ENCODE measurements around the gene MMD.
A peak's percentile ranks its signal among the peaks of the same experiment; 100 is the strongest.
"Not testable (repeated sequence)": the region's sequence is repeated elsewhere in the genome, so short reads cannot be mapped to it uniquely, and the experiment has no call there.

The MMD gene, protein sequence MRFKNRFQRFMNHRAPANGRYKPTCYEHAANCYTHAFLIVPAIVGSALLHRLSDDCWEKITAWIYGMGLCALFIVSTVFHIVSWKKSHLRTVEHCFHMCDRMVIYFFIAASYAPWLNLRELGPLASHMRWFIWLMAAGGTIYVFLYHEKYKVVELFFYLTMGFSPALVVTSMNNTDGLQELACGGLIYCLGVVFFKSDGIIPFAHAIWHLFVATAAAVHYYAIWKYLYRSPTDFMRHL

DNA sequence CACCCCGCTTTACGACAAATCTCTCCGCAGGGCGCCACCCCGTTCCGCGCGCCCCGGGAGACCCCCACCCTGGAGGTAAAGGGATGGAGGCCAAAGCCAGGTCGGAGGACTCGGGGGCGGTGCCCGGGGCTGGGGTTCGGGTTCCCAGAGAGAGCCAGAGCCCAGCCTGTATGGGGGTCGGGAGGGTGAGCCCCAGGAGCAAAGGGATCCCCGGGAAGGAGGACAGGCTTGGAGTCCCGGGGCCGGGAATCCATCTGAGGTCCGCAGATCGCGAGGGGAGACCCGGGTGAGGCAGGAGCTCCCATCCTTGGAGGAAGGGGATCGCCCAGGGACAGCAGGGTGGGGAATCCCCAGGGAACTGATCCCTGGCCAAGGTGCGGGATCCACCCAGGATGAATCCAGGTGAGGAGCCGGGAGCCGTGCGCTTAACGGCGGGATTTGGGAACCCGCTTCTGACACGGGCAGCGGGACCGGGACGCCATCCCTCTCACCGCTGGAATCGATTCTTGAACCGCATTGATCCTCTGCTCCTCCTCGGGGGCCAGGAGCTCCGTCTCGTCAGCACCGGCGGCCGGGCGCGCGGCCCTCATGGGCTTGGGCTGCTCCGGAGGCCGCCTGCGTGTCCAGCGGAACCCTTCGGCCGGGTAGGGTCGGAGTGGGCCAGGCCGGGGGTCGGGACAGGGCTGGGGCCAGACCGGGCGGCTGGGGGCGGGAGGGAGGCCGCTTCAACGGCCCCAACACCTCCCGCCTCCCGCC is at the start of gene MMD:
Gene MMD, minus strand, starts transcription at position 657 of the 756 bp plus-strand sequence. Its CDS starts 140 bp downstream, at position 517.
- DNase-seq (ENCODE audit: low spot score), result peak; percentile 58

GRCh38 chr17:55466671-55467070 is 45.0 kb upstream of the MMD start:
- no peak for DNase-seq (ENCODE audit: low spot score)

DNA sequence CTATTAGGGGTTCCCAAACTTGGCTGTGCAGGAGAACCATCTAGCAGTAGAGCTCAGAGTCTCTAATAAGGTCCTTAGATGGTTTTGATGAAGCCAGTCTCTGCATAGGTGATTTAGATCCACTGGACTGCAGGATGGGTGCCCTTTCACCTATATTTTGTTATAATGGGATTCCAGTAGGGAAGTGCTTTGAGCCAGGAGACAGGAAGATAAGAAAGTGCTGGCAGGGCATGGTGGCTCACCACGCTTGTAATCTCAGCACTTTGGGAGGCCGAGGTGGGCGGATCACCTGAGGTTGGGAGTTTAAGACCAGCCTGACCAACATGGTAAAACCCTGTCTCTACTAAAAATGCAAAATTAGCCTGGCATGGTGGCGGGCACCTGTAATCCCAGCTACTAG is 44.1 kb upstream of the MMD start:
- not testable (repeated sequence) for DNase-seq (ENCODE audit: low spot score)

DNA sequence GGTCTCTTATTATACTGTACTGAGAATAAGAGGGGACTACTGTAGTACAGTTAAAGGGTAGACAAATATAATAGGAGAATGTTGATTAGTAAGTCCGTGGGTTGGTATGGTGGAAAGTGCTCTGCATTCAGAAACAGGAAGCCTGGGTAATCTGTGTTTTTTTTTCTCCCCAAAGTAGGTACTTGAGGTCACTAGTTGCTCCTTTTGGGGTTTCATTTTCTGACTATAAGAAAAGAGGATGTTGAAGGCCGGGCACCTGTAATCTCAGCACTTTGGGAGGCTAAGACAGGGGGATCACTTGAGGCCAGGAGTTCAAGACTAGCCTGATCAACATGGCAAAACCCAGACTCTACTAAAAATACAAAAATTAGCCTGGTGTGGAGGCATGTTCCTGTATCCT is 42.0 kb upstream of the MMD start:
- no peak for DNase-seq (ENCODE audit: low spot score)

DNA sequence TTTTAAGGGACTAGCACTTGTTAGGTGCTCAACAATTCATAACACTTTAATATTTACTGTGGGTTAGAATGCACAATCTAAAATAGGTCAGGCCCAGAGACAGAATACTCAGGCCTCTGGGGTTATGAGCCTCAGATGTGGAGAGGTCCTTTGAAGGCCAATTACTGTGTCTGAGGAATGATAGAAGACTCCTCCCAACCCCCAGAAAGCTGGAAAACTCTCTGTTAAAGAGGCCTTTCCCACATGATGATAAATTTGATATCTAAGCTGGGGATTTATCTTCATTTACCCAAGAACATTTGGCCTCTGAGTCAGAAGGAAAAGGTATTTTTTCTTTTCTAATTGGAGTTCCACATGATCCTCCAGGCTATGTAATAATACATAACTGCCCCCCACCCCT is 41.1 kb upstream of the MMD start:
- no peak for DNase-seq (ENCODE audit: low spot score)

GRCh38 chr17:55462234-55462633 is 40.6 kb upstream of the MMD start:
- no peak for DNase-seq (ENCODE audit: low spot score)

- DNase-seq (ENCODE audit: low spot score), result no peak
These were observed 37.3 kb upstream of the MMD start for GRCh38 chr17:55458978-55459377.

DNA sequence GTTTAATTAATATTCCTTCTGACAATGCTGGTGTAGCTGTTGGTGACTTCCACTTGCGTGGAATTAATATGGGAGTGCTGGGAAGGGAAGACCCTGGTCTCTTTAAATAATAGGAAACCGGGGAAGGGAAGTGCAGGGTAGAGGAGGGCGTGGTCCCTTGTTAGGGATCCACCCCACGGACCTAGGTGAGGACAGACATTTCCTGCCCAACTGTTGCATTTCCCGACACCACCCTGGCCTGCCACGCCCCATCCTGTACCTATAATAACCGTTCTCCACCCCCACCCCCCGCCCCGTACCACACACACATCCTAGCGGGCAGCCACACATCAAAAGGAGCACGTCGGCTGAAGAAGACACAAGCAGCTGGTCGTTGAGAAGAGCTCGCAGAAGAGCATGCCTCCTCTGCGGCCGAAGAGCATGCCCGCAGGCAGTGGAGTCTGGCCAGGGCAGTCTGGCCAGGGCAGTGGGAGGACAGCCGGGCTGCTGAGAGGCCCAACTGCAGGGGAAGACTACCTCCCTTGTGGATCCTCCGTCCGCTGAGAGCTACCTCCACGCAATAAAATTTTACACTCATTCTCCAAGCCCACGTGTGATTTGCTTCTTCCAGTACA is 36.8 kb upstream of the MMD start:
- no peak for DNase-seq (ENCODE audit: low spot score)

DNA sequence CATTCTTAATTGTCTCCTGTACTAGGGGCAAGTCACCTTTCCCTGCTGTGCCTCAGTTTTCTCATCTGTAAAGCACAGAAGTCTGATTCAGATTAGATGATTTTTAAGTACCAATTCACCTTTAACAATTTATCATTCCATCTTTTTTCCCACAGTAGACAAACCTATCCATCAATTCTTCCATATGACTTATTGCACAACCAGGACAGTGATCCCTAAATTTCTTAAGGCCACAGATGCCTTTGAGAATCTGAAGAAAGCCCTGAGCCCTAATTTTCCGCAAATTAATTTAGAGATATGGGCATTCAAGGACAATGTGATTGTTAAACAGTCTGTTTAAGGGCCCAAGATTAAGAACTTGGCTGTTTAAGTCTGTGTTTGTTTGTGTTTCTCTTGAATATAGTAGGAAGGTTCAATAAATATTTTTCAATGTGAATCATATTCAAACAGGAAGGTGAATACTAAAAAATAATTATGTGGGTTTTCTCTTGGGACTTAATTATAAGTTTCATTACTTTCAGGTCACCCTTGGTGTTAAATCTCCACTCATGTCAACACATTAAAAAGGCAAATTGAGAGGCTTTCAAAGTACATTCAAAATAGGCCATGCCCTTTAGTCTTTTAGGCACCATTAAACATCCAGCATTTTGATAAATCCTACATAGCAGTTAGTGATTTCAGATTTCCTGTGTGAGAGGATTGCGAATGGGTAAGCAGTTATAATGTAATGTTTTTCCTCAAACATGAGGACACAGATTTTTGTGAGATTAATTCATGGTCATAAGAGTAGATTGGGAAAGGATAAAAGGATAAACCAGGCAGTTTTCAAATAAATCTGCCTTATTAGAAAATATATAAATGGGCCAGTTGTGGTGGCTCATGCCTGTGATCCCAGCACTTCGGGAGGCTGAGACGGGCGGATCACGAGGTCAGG is 34.9 kb upstream of the MMD start:
- DNase-seq (ENCODE audit: low spot score), result no peak

GRCh38 chr17:55454906-55455474 is 33.4 kb upstream of the MMD start:
- no peak for DNase-seq (ENCODE audit: low spot score)

- DNase-seq (ENCODE audit: low spot score), result no peak
These were observed 32.4 kb upstream of the MMD start for GRCh38 chr17:55453839-55454557.

- no peak for DNase-seq (ENCODE audit: low spot score)
These were observed 30.6 kb upstream of the MMD start for GRCh38 chr17:55452139-55452790.

DNA sequence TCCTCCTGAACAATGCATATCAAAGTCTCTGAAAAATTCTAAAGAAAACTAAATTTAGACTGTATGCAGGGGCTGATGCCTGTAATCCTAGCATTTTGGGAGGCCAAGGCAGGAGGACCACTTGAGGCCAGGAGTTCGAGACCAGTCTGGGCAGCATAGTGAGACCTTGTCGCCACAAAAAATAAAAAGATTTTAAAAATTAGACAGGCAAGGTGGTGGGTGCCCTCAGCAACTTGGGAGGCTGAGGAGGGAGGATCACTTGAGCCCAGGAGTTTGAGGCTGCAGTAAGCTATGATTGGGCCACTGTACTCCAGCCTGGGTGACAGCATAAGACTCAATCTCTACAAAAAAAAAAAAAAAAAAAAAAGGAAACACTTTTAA is 30.1 kb upstream of the MMD start:
- DNase-seq (ENCODE audit: low spot score), result no peak

- DNase-seq (ENCODE audit: low spot score), result no peak
These were observed 29.6 kb upstream of the MMD start for GRCh38 chr17:55451203-55451641.

DNA sequence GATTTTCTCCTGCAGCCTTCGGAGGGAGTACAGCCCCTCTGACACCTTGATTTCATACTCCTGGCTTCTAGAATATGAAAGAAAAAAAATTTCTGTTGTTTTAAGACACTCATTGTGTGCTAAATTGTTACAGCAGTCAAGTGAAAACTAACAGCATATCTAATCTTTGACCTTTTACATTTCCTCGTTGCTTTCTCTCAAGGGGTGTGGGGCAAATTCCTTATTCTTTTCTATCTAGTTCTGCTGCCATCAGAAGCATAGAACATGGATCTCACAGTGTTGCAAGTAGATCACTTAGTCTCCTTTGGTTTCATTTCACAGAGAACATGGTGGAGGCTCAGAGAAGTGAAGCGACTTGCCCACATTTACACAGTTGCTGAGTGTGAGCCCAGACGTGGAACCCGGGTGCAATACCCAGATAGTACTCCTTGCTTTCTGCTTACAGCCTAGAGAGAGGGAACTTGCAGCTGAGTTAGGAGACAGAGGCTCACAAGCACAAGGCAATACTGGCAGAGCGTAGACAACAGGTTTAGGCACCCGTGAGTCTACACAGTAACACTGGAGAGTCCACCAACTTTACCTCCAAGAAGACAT is 28.7 kb upstream of the MMD start:
- DNase-seq (ENCODE audit: low spot score), result no peak

DNA sequence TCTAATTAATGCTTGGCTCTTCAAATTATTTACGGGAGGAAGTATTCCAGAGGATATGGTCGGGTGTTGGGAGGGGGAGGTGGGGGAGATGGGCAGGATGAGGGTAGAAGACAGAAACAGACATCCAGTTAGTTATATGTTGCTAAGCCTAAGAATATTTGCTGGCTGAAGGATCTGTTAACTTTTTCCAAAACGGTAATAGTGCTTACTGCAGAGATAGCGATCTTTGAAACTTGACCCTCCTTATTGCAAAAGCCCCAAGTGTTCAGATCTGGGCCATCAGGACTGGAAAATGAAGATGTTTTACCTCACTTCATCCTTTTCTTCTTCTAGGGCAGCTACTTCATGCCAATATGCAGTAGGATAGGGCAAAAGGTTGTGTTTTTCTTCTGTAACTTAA is 27.0 kb upstream of the MMD start:
- no peak for DNase-seq (ENCODE audit: low spot score)

GRCh38 chr17:55446581-55447205 is 25.1 kb upstream of the MMD start:
- peak; percentile 31 for DNase-seq (ENCODE audit: low spot score)

- DNase-seq (ENCODE audit: low spot score), result not testable (repeated sequence)
These were observed 24.4 kb upstream of the MMD start for GRCh38 chr17:55446004-55446403.

Data from HuH-7.5 (cell line).